NT2/D1 (cell line): Measurements from ENCODE around the gene GALNT14.

Experiments used
- SUZ12 ChIP-seq: IDR thresholded peaks from 2 replicates; pipeline ENCODE4 v1.6.1; 2011; ENCODE audit not compliant: insufficient read length, insufficient read depth; ENCODE audit errors: extremely low read depth
- YY1 ChIP-seq: IDR thresholded peaks from 2 replicates; pipeline ENCODE4 v1.6.1; 2011; ENCODE audit not compliant: insufficient read length, insufficient read depth
- ZNF274 ChIP-seq: IDR thresholded peaks from 2 replicates; pipeline ENCODE4 v1.6.1; 2011; ENCODE audit warnings: mild to moderate bottlenecking, low read depth, low read length

DNA sequence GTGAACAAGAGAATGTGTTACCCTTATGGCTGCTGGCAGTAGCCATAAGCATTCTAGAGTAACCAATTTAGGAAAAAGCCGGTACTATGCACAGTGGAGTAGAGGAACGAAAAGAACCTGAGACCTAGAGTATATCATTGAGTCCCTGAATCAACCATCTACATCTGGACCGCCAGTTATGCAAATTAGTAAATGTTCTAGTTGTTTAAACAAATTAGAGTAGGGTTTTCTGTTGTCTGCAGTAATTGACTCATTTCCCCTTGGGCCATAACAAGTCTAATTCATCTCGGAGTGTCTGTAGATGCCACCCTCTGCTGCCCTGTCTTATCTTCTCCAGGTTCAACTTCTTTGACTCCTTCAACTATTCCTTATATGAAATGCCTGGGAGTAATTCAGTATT is 270.9 kb downstream of the GALNT14 start:
- TF ChIP-seq SUZ12 (no peak), ZNF274 (no peak), YY1 (no peak)
